Activated CD4-positive, alpha-beta memory T cell treated with anti-CD3 and anti-CD28 coated beads, Interleukin-2, amount 10 ng/mL, durations not matched to agents 7 days and 5 days (primary cell): ENCODE measurements around the gene TSPAN3. TPM values are rescaled to one million over a fixed set of nuclear protein-coding genes. Genes with fewer than 3 reads are reported as not detected.

Experiments
- CTCF ChIA-PET: fragments of 350-600 bp; sonication (Branson Sonifier 250); formaldehyde crosslinking; loops from one replicate; lab custom pipeline; 2021; ENCODE audit warnings: antibody characterized with exemption, inconsistent platforms; lab: Charles Lee
- POLR2A ChIA-PET: fragments of 350-600 bp; sonication (Branson Sonifier 250); formaldehyde crosslinking; loops from one replicate; lab custom pipeline; 2021; ENCODE audit warnings: antibody characterized with exemption; lab: Charles Lee
- DNase-seq: peaks from one replicate; pipeline ENCODE4 v3.0.0-alpha.2; 2020
- H3K27ac Mint-ChIP-seq: one replicate; pipeline ENCODE4 v1.8.0; 2021; ENCODE audit warnings: mild to moderate bottlenecking, mixed read lengths
- H3K27me3 Mint-ChIP-seq: one replicate; pipeline ENCODE4 v1.8.0; 2021; ENCODE audit warnings: mixed read lengths
- H3K36me3 Mint-ChIP-seq: one replicate; pipeline ENCODE4 v1.8.0; 2021; ENCODE audit warnings: low read depth, mixed read lengths
- H3K4me1 Mint-ChIP-seq: one replicate; pipeline ENCODE4 v1.8.0; 2021; ENCODE audit warnings: mixed read lengths
- H3K4me3 Mint-ChIP-seq: one replicate; pipeline ENCODE4 v1.8.0; 2021; ENCODE audit warnings: mild to moderate bottlenecking, mixed read lengths
- H3K9me3 Mint-ChIP-seq: one replicate; pipeline ENCODE4 v1.8.0; 2021; ENCODE audit warnings: mixed read lengths
- total RNA-seq, 2 experiments: library from RNA; stranded (reverse); gene quantifications; one replicate each; pipeline ENCODE4 v1.2.3, GENCODE V29; 2021

Gene TSPAN3
- total RNA-seq, 2 experiments from 2014 or later = 12.4 to 13.9 TPM

DNA sequence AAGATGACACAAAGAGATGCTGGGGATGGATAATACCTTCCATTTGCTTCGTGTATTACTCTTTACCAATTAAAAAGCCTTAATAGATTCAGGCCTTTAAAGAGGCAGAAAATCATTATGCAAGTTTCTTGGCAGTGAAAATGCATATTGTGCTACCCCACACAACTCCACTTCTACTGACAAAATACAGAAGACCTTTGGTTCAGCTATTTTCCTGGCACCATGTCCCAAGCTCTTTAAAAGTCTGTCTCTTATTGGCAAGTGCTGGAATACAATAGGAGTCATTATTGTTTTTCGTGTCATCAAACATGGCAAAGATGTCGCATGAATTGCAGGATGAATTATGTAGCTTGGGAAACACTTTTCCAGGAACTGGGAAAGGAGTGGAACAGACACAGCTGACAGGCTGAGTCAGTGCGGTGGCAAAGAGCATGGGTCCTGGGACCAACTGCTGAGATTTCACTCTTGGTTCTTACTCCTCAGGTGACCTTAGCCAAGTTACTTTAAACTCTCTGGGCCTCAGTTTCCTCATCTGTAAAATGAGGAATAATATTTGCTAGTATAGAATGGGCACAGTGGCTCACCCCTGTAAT is 5.5 kb upstream of the TSPAN3 start:
- POLR2A ChIA-PET = no interaction called here
- Mint-ChIP-seq H3K9me3 (no peaks in the 10 kb centered on the region), H3K36me3 (no peaks in the 10 kb centered on the region)

DNA sequence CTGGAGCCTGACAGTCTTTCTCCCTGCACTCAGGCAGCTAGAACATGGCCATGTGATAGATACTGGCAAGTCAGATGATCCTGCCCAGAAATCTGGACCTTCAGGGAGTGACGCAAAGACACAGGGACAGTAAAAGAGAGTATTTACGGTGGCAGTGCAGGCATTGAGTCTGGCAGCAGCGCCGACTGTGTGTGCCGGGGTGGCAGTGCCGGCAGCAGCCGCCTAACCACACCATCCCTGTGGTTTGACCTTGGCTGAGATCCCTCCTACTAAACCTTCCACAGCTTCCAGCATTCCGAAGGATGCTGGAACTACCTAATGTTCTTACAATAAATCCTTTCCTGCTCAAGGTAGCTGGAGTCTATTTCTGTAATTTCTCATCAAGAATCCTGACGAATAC is 4.6 kb upstream of the TSPAN3 start:
- Mint-ChIP-seq H3K27me3 (peaks cover 3% of the 10 kb centered on the region), H3K4me1 (peaks cover 4% of the 10 kb centered on the region), H3K9me3 (no peaks in the 10 kb centered on the region), H3K27ac (no peak overlapping the region), H3K36me3 (no peaks in the 10 kb centered on the region), H3K4me3 (no peak overlapping the region)
- no peak for DNase-seq
- ChIA-PET CTCF (no interaction called here), POLR2A (no interaction called here)

More for the DNA sequence above, 5.5 kb upstream of the TSPAN3 start:
- no peak for DNase-seq
- Mint-ChIP-seq H3K27me3 (peaks cover 3% of the 10 kb centered on the region), H3K27ac (no peak overlapping the region), H3K4me1 (peaks cover under 1% of the 10 kb centered on the region), H3K4me3 (no peak overlapping the region)
- CTCF ChIA-PET = no interaction called here

DNA sequence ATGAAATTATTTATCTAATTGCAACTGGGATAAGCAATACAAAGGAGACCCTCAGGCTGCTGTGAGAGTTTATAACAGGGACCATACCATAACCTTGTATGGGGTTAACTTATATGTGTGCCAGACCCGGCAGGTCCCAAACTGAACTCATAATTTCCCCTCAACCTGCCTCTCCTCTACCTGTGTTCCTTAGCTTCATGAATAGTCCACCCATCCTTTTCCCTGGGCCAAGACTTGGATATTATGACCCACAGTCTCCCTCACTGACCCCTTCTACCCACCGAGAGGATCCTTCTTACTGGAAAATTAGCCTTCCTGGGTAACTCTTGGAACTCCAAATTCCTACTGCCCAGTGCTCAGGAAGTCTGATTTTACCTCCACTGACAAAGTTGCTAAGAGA is 3.4 kb upstream of the TSPAN3 start:
- Mint-ChIP-seq H3K36me3 (no peaks in the 10 kb centered on the region), H3K9me3 (no peaks in the 10 kb centered on the region), H3K4me1 (peaks cover 13% of the 10 kb centered on the region), H3K4me3 (no peak overlapping the region), H3K27me3 (peaks cover 8% of the 10 kb centered on the region), H3K27ac (no peak overlapping the region)
- POLR2A ChIA-PET = no interaction called here
- CTCF ChIA-PET = no interaction called here
- DNase-seq = no peak

DNA sequence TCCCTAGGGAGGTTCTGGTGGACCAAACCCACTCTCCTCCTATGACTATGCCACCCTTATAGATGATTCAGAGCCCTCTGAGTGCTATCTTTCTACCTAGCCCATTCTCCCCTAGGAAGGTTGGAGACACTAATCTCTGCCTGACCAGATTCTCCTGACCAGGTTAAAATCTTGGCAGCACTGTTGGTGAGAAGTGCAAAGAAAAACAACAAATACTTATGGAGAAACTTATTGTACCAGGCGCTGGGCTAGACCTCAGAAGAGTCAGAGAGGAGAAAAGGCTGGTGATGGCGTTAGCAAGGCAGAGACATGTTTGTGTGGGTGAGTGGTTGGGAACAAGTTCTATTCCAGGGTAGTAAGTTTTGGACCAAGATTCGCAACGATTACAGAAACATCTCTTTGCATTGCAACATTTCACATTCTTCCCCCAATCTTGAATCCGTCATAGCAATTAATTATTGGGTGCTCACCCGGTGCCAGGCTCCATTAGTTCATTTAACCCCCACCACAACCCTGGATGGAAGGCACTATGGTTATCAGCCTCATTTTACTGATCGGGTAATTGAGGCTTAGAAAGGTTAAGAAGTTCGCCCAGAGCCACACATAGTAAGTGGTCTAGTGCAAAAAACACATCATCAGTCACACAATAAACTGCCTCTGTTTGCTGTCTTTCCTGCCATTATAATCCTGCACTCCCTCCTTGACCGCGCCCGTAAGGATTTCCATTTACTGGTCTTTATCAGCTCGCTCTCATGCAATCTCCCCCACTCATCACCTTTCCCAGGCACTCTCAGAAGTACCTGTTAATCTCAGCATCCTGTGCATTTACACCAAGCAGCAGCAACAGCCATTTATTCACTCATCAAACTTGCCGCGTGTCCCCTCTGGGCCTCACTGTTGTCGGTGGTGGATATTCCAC is 655 bp upstream of the TSPAN3 start:
- no peak for DNase-seq
- CTCF ChIA-PET = interaction anchor here (0.7 to 1.0 kb wide), 5 partner anchors 12 to 472 kb away, joined by 3 to 4 read pairs (median 3); no protein-coding TSS in a partner anchor
- Mint-ChIP-seq H3K4me3 (peak overlapping the region; percentile 72), H3K9me3 (no peaks in the 10 kb centered on the region), H3K27me3 (peaks cover 8% of the 10 kb centered on the region), H3K36me3 (no peaks in the 10 kb centered on the region), H3K27ac (no peak overlapping the region), H3K4me1 (peaks cover 20% of the 10 kb centered on the region)
- POLR2A ChIA-PET = interaction anchor here (0.6 to 1.3 kb wide), 6 partner anchors 11 to 40 kb away, joined by 3 to 5 read pairs (median 3); no protein-coding TSS in a partner anchor

DNA sequence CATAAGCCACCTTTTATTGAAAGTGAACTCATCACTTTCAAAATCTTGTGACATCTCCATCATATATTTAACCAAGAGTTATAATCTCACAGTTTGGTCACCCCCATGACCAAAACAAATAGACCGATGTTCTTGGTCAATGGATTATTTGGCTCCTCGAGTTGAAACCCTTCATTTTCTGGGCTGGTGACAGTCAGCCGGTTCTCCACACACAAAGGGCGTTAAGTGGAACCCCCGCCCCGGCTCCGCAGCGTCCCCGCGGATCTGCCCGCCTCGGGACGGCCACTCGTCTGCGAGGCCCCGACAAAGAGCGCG is 772 bp downstream of the TSPAN3 start:
- Mint-ChIP-seq H3K4me3 (peak overlapping the region; percentile 63), H3K4me1 (peaks cover 20% of the 10 kb centered on the region), H3K9me3 (no peaks in the 10 kb centered on the region), H3K27ac (no peak overlapping the region), H3K36me3 (no peaks in the 10 kb centered on the region), H3K27me3 (peaks cover 8% of the 10 kb centered on the region)
- POLR2A ChIA-PET = interaction anchor here (1.0 to 1.1 kb wide), 2 partner anchors 20 to 67 kb away, joined by 4 read pairs; no protein-coding TSS in a partner anchor
- DNase-seq = no peak
- CTCF ChIA-PET = no interaction called here

DNA sequence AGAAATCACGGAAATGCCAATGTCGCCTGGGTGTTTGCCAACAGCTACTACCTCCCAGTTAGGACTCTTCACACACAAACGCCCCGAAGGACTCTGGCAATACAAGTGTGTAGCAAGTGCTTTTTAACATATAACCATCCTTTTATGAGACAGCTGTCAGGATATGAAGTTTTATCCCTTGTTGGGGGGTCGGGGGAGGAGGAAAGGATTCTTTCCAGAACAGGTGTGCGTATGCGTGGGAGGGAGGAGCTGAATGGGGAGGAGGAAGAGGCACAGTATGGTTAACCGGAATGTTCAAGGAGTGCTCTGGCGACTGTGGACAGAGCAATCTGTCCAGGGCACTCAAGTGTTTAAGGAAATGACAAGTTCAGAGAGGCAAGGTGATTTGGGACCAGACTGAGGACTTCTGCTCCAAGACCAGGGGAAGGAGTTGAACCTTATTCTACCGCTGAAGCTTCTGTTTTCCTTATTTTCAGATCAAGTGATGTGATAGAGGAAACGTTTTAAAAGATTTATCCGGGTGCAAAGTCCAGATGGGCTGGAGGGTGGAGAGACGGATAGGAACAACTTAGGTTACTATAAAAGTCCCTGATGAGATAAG is 1.3 kb downstream of the TSPAN3 start:
- POLR2A ChIA-PET = interaction anchor here (1.0 to 1.1 kb wide), 2 partner anchors 19 to 67 kb away, joined by 4 read pairs; no protein-coding TSS in a partner anchor
- no peak for DNase-seq
- Mint-ChIP-seq H3K4me1 (peaks cover 20% of the 10 kb centered on the region), H3K36me3 (no peaks in the 10 kb centered on the region), H3K9me3 (no peaks in the 10 kb centered on the region), H3K27ac (no peak overlapping the region), H3K27me3 (peaks cover 8% of the 10 kb centered on the region), H3K4me3 (peak overlapping the region; percentile 63)
- CTCF ChIA-PET = interaction anchor here (1.0 kb wide), 1 partner anchor 46 kb away, joined by 3 read pairs; no protein-coding TSS in a partner anchor

DNA sequence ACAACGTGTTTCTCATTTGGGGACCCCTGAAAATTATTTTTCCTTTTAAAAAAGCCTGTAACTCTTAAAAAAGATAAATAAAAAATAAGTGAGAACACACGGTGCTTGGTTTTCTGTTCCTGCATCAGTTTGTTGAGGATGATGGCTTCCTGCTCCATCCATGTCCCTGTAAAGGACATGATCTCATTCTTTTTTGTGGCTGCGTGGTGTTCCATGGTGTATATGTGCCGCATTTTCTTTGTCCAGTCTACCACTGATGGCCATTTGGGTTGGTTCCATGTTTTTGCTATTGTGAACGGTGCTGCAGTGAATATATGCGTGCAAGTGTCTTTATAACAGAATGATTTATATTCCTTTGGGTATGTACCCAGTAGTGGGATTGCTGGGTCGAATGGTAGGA is 2.3 kb downstream of the TSPAN3 start:
- Mint-ChIP-seq H3K9me3 (no peaks in the 10 kb centered on the region), H3K27me3 (peaks cover 7% of the 10 kb centered on the region), H3K4me1 (peaks cover 20% of the 10 kb centered on the region), H3K4me3 (no peak overlapping the region), H3K27ac (no peak overlapping the region), H3K36me3 (no peaks in the 10 kb centered on the region)
- no peak for DNase-seq
- ChIA-PET CTCF (interaction anchor here (1.0 kb wide), 1 partner anchor 45 kb away, joined by 3 read pairs; no protein-coding TSS in a partner anchor), POLR2A (interaction anchor here (0.9 kb wide), 1 partner anchor 28 kb away, joined by 3 read pairs; no protein-coding TSS in a partner anchor)

DNA sequence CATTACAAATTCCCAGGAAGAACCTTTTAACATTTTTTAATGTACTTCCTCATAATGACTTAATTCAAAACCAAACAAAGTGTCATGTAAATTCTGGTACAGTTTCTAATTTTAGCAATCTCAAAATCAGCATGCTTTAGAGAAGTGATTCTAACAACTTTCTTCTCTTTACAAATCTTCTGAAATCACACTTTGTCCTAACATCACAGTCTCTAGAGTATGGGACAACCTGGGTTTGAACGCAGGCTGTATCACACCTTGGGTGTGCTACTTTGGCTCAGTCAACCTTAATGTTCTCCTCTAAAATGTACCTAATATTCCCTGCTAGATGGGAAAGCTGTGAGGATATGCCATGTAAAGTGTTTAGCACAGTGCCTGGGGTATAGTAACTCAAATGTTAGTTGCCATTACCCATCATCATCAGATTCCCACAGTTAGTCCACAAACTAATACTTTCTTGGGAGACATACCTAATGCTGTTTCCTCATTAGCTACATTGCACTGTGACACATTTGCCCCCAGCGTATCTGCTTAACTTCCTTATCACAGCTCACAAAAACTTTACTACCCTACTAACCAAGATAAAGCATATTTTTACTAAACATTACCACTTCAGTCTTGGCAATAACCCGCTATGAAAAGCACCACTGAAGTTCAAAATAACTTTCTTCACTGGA is 3.1 kb downstream of the TSPAN3 start:
- no peaks in the 10 kb centered on the region for H3K9me3 Mint-ChIP-seq
- ChIA-PET CTCF (interaction anchor here (0.8 to 1.5 kb wide), 2 partner anchors 17 to 95 kb away, joined by 3 to 4 read pairs; no protein-coding TSS in a partner anchor), POLR2A (interaction anchor here (0.9 kb wide), 1 partner anchor 27 kb away, joined by 3 read pairs; no protein-coding TSS in a partner anchor)
- no peak overlapping the region for H3K4me3 Mint-ChIP-seq
- no peak for DNase-seq
- peaks cover 20% of the 10 kb centered on the region for H3K4me1 Mint-ChIP-seq
- peaks cover 5% of the 10 kb centered on the region for H3K27me3 Mint-ChIP-seq
- H3K27ac Mint-ChIP-seq = no peak overlapping the region
- H3K36me3 Mint-ChIP-seq = no peaks in the 10 kb centered on the region

DNA sequence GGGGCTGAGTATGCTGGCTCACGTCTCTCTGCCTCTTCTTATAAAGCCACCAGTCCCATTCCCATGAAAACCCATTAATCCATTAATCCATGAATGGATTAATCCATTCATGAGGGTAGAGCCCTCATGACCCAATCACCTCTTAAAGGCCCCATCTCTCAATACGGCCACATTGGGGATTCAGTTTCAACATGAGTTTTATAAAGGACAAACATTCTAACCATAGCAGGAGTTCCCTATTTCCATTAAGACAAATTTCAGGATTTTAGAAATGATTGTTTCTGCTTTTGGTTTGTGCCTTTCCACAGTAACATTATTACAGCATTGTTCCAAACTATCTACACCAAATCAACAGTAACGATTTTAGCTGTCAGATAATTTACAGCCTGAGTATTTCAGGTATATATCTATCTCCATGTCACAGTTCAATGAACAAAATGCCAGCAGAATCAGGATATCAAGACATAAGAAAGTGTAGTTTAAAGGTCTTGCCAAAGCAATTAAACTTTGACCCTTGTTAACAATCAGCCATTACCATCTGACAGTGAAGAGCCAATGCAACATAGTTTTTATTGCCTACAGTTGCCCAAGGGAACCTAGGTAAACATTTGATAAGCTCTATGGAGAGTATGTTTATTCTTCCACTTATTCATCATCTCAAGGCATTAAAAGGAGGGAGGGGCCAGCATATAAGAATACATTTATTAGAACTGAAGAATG is 3.8 kb downstream of the TSPAN3 start:
- Mint-ChIP-seq H3K27ac (no peak overlapping the region), H3K4me1 (peaks cover 22% of the 10 kb centered on the region), H3K36me3 (peaks cover 2% of the 10 kb centered on the region), H3K9me3 (no peaks in the 10 kb centered on the region), H3K4me3 (no peak overlapping the region), H3K27me3 (peaks cover 5% of the 10 kb centered on the region)
- DNase-seq = no peak
- CTCF ChIA-PET = interaction anchor here (0.6 to 1.5 kb wide), 3 partner anchors 17 to 94 kb away, joined by 3 to 4 read pairs (median 3); no protein-coding TSS in a partner anchor
- POLR2A ChIA-PET = no interaction called here

DNA sequence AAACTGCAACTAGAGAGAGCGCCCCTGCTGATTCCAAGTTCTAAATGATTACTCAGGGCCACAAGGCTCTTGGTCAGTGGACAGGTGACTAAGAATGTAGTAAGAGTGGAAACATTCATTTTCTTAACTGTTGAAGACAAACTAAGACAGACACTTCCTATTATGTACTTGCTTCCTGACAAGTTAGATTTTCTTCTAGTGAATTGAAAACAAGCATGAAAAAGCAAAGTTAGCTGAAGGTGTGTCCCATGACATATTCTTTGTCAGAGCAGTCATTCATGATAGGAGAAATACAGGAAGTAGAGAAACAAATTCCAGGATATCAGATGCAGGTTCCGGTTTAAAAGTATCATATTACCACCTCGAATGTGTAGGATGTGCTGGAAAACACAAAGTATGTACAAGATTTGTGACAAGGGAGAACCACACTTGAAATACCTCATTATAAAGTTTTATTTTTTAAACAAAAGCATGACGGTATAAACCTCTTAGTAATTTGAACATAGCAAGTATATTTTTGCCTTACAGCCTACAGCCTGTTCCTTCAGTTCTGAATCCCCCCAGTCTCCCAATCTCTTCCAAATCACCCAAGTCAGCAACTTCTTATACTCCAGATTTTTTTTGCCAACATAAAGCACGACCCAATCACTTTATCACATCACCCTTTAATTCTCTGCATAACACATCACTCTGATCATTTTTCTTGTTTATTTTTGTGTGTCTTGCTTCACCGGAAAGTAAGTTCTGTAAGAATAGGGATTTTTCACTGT is 6.2 kb downstream of the TSPAN3 start:
- H3K4me3 Mint-ChIP-seq = no peak overlapping the region
- peaks cover 4% of the 10 kb centered on the region for H3K27me3 Mint-ChIP-seq
- CTCF ChIA-PET = interaction anchor here (1.3 kb wide), 1 partner anchor 478 kb away, joined by 3 read pairs; no protein-coding TSS in a partner anchor
- H3K4me1 Mint-ChIP-seq = peaks cover 21% of the 10 kb centered on the region
- DNase-seq = no peak
- peaks cover 3% of the 10 kb centered on the region for H3K36me3 Mint-ChIP-seq
- no peak overlapping the region for H3K27ac Mint-ChIP-seq
- H3K9me3 Mint-ChIP-seq = no peaks in the 10 kb centered on the region
- POLR2A ChIA-PET = no interaction called here

DNA sequence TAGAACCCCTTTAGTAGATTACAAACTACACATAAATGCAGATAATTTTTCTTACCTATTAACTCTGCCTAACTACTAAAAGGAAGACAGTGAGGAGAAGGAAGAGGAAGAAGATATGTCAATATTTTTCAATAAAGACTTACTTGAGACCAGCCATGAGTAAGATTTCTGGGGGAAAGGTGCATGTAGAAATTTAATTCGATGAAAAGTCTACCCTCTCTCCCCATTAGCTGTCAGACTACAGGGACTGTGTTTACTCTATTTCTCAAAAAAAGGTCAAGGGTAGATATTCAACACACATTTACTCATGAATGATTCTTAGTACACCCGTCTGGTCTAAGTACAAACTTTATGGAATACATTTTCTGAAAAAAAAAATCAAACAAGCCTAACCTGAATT is 6.8 kb downstream of the TSPAN3 start:
- peaks cover 22% of the 10 kb centered on the region for H3K4me1 Mint-ChIP-seq
- ChIA-PET POLR2A (no interaction called here), CTCF (no interaction called here)
- no peaks in the 10 kb centered on the region for H3K27me3 Mint-ChIP-seq
- H3K36me3 Mint-ChIP-seq = peaks cover 3% of the 10 kb centered on the region
- no peak overlapping the region for H3K27ac Mint-ChIP-seq
- no peak overlapping the region for H3K4me3 Mint-ChIP-seq
- DNase-seq = no peak
- no peaks in the 10 kb centered on the region for H3K9me3 Mint-ChIP-seq
